ENCODE measurements around the gene WNT9A. TPM values are rescaled to one million over a fixed set of nuclear protein-coding genes. Genes with fewer than 3 reads are reported as not detected.

WNT9A gene
- polyA plus RNA-seq, 1 of the 3 experiments (the other 2 are of a cell fraction), result 0.31 TPM

- Histone ChIP-seq H2AFZ (ENCODE audit: low read depth) (no peak overlapping the region), H3K9ac (no peak overlapping the region), H3K4me3 (ENCODE audit: low read depth in 2 of 2, low read length in 1 of 2) (no peak overlapping the region), H3K4me1 (ENCODE audit: control insufficient read depth in 1 of 2, insufficient read depth in 2 of 2, low read depth in 1 of 2, low read length in 1 of 2) (no peaks in the 10 kb centered on the region), H3K9me2 (no peaks in the 10 kb centered on the region), H3K27me3 (ENCODE audit: insufficient read depth) (no peaks in the 10 kb centered on the region), H3K79me2 (ENCODE audit: insufficient read depth) (no peaks in the 10 kb centered on the region), H3K4me2 (no peak overlapping the region), H4K20me1 (ENCODE audit: insufficient read depth) (no peaks in the 10 kb centered on the region), H3F3A (replicated peaks; ENCODE audit: insufficient read depth) (no peaks in the 10 kb centered on the region), H3K9me3 (no peaks in the 10 kb centered on the region), H3K27ac (ENCODE audit: low read depth in 2 of 2, low read length in 1 of 2) (no peak overlapping the region), H3K36me3 (replicated peaks in 1 of 2; ENCODE audit: control insufficient read depth in 1 of 2, insufficient read depth in 2 of 2, low read length in 1 of 2) (no peaks in the 10 kb centered on the region)
- TF ChIP-seq CTCF (IDR thresholded peaks at IDR 0.05), result no peak
- no peak for TF ChIP-seq MEF2A (IDR thresholded peaks at IDR 0.05; ENCODE audit: borderline replicate concordance, low read depth)
- TF ChIP-seq YY1 (IDR thresholded peaks at IDR 0.05; ENCODE audit: low read depth), result no peak
- TF ChIP-seq, protein P1, sequence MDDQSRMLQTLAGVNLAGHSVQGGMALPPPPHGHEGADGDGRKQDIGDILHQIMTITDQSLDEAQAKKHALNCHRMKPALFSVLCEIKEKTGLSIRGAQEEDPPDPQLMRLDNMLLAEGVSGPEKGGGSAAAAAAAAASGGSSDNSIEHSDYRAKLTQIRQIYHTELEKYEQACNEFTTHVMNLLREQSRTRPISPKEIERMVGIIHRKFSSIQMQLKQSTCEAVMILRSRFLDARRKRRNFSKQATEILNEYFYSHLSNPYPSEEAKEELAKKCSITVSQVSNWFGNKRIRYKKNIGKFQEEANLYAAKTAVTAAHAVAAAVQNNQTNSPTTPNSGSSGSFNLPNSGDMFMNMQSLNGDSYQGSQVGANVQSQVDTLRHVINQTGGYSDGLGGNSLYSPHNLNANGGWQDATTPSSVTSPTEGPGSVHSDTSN (IDR thresholded peaks at IDR 0.05), result no peak
- no peak for TF ChIP-seq USF2 (IDR thresholded peaks at IDR 0.05; ENCODE audit: borderline replicate concordance, low read depth, low read length)
- TF ChIP-seq ELF1 (IDR thresholded peaks at IDR 0.05), result no peak
- no peak for TF ChIP-seq GABPA (IDR thresholded peaks at IDR 0.05; ENCODE audit: low read depth)
- TF ChIP-seq, protein P2, sequence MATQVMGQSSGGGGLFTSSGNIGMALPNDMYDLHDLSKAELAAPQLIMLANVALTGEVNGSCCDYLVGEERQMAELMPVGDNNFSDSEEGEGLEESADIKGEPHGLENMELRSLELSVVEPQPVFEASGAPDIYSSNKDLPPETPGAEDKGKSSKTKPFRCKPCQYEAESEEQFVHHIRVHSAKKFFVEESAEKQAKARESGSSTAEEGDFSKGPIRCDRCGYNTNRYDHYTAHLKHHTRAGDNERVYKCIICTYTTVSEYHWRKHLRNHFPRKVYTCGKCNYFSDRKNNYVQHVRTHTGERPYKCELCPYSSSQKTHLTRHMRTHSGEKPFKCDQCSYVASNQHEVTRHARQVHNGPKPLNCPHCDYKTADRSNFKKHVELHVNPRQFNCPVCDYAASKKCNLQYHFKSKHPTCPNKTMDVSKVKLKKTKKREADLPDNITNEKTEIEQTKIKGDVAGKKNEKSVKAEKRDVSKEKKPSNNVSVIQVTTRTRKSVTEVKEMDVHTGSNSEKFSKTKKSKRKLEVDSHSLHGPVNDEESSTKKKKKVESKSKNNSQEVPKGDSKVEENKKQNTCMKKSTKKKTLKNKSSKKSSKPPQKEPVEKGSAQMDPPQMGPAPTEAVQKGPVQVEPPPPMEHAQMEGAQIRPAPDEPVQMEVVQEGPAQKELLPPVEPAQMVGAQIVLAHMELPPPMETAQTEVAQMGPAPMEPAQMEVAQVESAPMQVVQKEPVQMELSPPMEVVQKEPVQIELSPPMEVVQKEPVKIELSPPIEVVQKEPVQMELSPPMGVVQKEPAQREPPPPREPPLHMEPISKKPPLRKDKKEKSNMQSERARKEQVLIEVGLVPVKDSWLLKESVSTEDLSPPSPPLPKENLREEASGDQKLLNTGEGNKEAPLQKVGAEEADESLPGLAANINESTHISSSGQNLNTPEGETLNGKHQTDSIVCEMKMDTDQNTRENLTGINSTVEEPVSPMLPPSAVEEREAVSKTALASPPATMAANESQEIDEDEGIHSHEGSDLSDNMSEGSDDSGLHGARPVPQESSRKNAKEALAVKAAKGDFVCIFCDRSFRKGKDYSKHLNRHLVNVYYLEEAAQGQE (IDR thresholded peaks at IDR 0.05; ENCODE audit: low read depth, low read length), result no peak
- no peak for TF ChIP-seq RFX5 (IDR thresholded peaks at IDR 0.05; ENCODE audit: low read length)
- no peak for TF ChIP-seq FOXM1 (IDR thresholded peaks at IDR 0.05; ENCODE audit: low read depth)
- no peak for TF ChIP-seq POLR2AphosphoS5 (IDR thresholded peaks at IDR 0.05; ENCODE audit: low read depth, low read length)
- no peak for TF ChIP-seq GATA2 (CRISPR knock-in tag; IDR thresholded peaks at IDR 0.05)
- no peak for TF ChIP-seq MXI1 (IDR thresholded peaks at IDR 0.05; ENCODE audit: low read depth, low read length)
- TF ChIP-seq SMC3 (IDR thresholded peaks at IDR 0.05; ENCODE audit: low read depth, low read length), result no peak
- no peak for TF ChIP-seq SIN3A (IDR thresholded peaks at IDR 0.05; ENCODE audit: borderline replicate concordance, low read depth, low read length)
- TF ChIP-seq USF1 (IDR thresholded peaks at IDR 0.05; ENCODE audit: borderline replicate concordance, low read depth), result no peak
- TF ChIP-seq NRF1 (IDR thresholded peaks at IDR 0.05; ENCODE audit: low read depth, low read length), result no peak
- WGBS (ENCODE audit: low lambda C conversion rate), result 64% methylated on average over 12 of the region's 20 CpGs
- CTCF ChIA-PET, result interaction anchor here (1.0 kb wide), 1 partner anchor 27 kb away, joined by 3 read pairs; no protein-coding TSS in a partner anchor
- no peak for DNase-seq
- POLR2A ChIA-PET, result no interaction called here
Observed at GRCh38 chr1:227926896-227927885, 20.5 kb downstream of the WNT9A start.

All from SK-N-SH (cell line).